ENCODE results near the gene ANKRD36B. TPM values are rescaled to one million over a fixed set of nuclear protein-coding genes. Genes with fewer than 3 reads are reported as not detected.

Gene ANKRD36B
- 111 and 222 TPM in 2 replicates for total RNA-seq

GRCh38 chr2:97589598-97590510 is at the start of gene ANKRD36B:
ANKRD36B (minus strand) TSS chr2:97589877; CDS start chr2:97589685, 192 bp downstream.

Other genes starting within 250 kb of the ANKRD36B start
- gene COX5B, start 56.2 kb upstream of the ANKRD36B start, total RNA-seq, result 158 and 192 TPM in 2 replicates
- 36.0 and 41.9 TPM in 2 replicates for gene ACTR1B, start 74.2 kb upstream of the ANKRD36B start, total RNA-seq
- 3.5 and 4.9 TPM in 2 replicates for gene C2orf92, start 79.8 kb upstream of the ANKRD36B start, total RNA-seq
- under 0.01 TPM in 1 of 2 replicates, not detected in the other for gene ZAP70, start 123.7 kb upstream of the ANKRD36B start, total RNA-seq

Data from thoracic aorta endothelial cell (primary cell).